Neural cell (in vitro differentiated cells): ENCODE data around the gene MORC3. TPM values are rescaled to one million over a fixed set of nuclear protein-coding genes. Genes with fewer than 3 reads are reported as not detected.
"Not testable (repeated sequence)": the region's sequence is repeated elsewhere in the genome, so short reads cannot be mapped to it uniquely, and the experiment has no call there.

Source experiments
- H2AFZ ChIP-seq: fragments of 200-600, 300-800 bp; sonication (generic), shearing (Covaris generic); 2 replicates; pipeline ENCODE4 v1.6.0; 2014; ENCODE audit warnings: low read depth, mild to moderate bottlenecking, antibody characterized with exemption, low read length, moderate library complexity
- H3F3A ChIP-seq: fragments of 200-600 bp; shearing (Covaris generic); 2 replicates; pipeline ENCODE4 v1.6.1; 2016; ENCODE audit warnings: mild to moderate bottlenecking, moderate library complexity, mixed read lengths, antibody characterized with exemption, low read length; ENCODE audit not compliant: insufficient read depth, poor library complexity, severe bottlenecking
- H3K27ac ChIP-seq: fragments of 200-600, 300-800 bp; sonication (generic), shearing (Covaris generic); 2 replicates; pipeline ENCODE4 v1.5.1; 2014; ENCODE audit warnings: mild to moderate bottlenecking, low read length, moderate library complexity
- H3K27me3 ChIP-seq: fragments of 300-800, 200-600 bp; sonication (generic), shearing (Covaris generic); 2 replicates; pipeline ENCODE4 v1.6.0; 2014; ENCODE audit warnings: mild to moderate bottlenecking, low read depth, low read length, moderate library complexity; ENCODE audit not compliant: insufficient read depth
- H3K36me3 ChIP-seq: fragments of 300-800, 200-600 bp; sonication (generic), shearing (Covaris generic); 2 replicates; pipeline ENCODE4 v1.5.1; 2014; ENCODE audit warnings: mild to moderate bottlenecking, antibody characterized with exemption, low read length, moderate library complexity; ENCODE audit not compliant: insufficient read depth
- H3K4me2 ChIP-seq: fragments of 300-800, 200-600 bp; sonication (generic), shearing (Covaris generic); 2 replicates; pipeline ENCODE4 v1.6.0; 2014; ENCODE audit warnings: mild to moderate bottlenecking, low read length
- H3K4me3 ChIP-seq: fragments of 300-800, 200-600 bp; sonication (generic), shearing (Covaris generic); 2 replicates; pipeline ENCODE4 v1.5.1; 2014; ENCODE audit warnings: mild to moderate bottlenecking, low read length, moderate library complexity
- H3K79me2 ChIP-seq: fragments of 200-600 bp; shearing (Covaris generic); replicated peaks from 2 replicates; pipeline ENCODE4 v1.6.0; 2014; ENCODE audit warnings: mild to moderate bottlenecking, low read length, moderate library complexity; ENCODE audit not compliant: insufficient read depth
- H3K9ac ChIP-seq: fragments of 300-800, 200-600 bp; sonication (generic), shearing (Covaris generic); 2 replicates; pipeline ENCODE4 v1.6.1; 2016; ENCODE audit warnings: mild to moderate bottlenecking, low read length, mixed read lengths
- H3K9me2 ChIP-seq: fragments of 200-600 bp; shearing (Covaris generic); 2 replicates; pipeline ENCODE4 v1.6.1; 2016; ENCODE audit warnings: mild to moderate bottlenecking, low read length, mixed read lengths; ENCODE audit not compliant: insufficient read depth
- H3K9me3 ChIP-seq: fragments of 200-600, 300-800 bp; sonication (generic), shearing (Covaris generic); 2 replicates; pipeline ENCODE4 v1.6.1; 2016; ENCODE audit warnings: mild to moderate bottlenecking, mixed run types, low read length, moderate library complexity, mixed read lengths
- H4K20me1 ChIP-seq: fragments of 200-600 bp; shearing (Covaris generic); 2 replicates; pipeline ENCODE4 v1.6.1; 2016; ENCODE audit warnings: mild to moderate bottlenecking, mixed run types; ENCODE audit not compliant: insufficient read depth
- CTCF ChIP-seq: fragments of 450-650 bp; IDR thresholded peaks from 2 replicates; pipeline ENCODE4 v1.5.1; 2014; ENCODE audit warnings: antibody characterized with exemption, mild to moderate bottlenecking, moderate library complexity; ENCODE audit not compliant: poor library complexity, severe bottlenecking
- EP300 ChIP-seq: fragments of 450-650 bp; conservative IDR thresholded peaks from 2 replicates; pipeline ENCODE4 v1.6.1; 2014; ENCODE audit warnings: antibody characterized with exemption, mild to moderate bottlenecking, moderate library complexity; ENCODE audit not compliant: poor library complexity, severe bottlenecking
- EZH2 ChIP-seq: fragments of 200-600, 300-800 bp; shearing (Covaris generic), sonication (generic); IDR thresholded peaks from 2 replicates; pipeline ENCODE4 v1.6.1; 2014; ENCODE audit warnings: antibody characterized with exemption, low read length, borderline replicate concordance, mild to moderate bottlenecking; ENCODE audit not compliant: insufficient read depth, poor library complexity, severe bottlenecking
- MXI1 ChIP-seq: fragments of 450-650 bp; conservative IDR thresholded peaks from 2 replicates; pipeline ENCODE4 v1.6.1; 2014; ENCODE audit warnings: antibody characterized with exemption, mild to moderate bottlenecking; ENCODE audit not compliant: poor library complexity, severe bottlenecking
- POLR2AphosphoS5 ChIP-seq: IDR thresholded peaks from 2 replicates; pipeline ENCODE4 v1.6.1; 2012
- RAD21 ChIP-seq: fragments of 450-650 bp; conservative IDR thresholded peaks from 2 replicates; pipeline ENCODE4 v1.6.1; 2014; ENCODE audit warnings: antibody characterized with exemption, mild to moderate bottlenecking, moderate library complexity
- REST ChIP-seq: IDR thresholded peaks from 2 replicates; pipeline ENCODE4 v1.6.1; 2012; ENCODE audit warnings: borderline replicate concordance
- SMC3 ChIP-seq: fragments of 450-650 bp; conservative IDR thresholded peaks from 2 replicates; pipeline ENCODE4 v1.6.1; 2014; ENCODE audit warnings: antibody characterized with exemption, mild to moderate bottlenecking, moderate library complexity; ENCODE audit not compliant: poor library complexity
- TAF1 ChIP-seq: IDR thresholded peaks from 2 replicates; pipeline ENCODE4 v1.6.1; 2012; ENCODE audit warnings: low read depth
- polyA plus RNA-seq: library from polyadenylated mRNA; depleted of rRNA; stranded (reverse); fragments of >200 nt; gene quantifications from 2 replicates; pipeline ENCODE4 v1.2.3, GENCODE V29; 2014

The MORC3 gene
- polyA plus RNA-seq, 1 donor from 2014 or later, result 65.4 TPM

- TF ChIP-seq POLR2AphosphoS5, result no peak
- TF ChIP-seq MXI1, result no peak
- Histone ChIP-seq H3K9ac (no peak overlapping the region), H4K20me1 (no peaks in the 10 kb centered on the region), H3K9me2 (no peaks in the 10 kb centered on the region), H3K4me3 (no peak overlapping the region), H3F3A (no peaks in the 10 kb centered on the region), H3K27ac (no peak overlapping the region), H2AFZ (no peak overlapping the region), H3K9me3 (no peaks in the 10 kb centered on the region), H3K27me3 (no peaks in the 10 kb centered on the region), H3K4me2 (no peak overlapping the region), H3K36me3 (no peaks in the 10 kb centered on the region), H3K79me2 (no peaks in the 10 kb centered on the region)
Measured at GRCh38 chr21:36396971-36397370, 77.0 kb downstream of the MORC3 start.

GRCh38 chr21:36397606-36398005, 77.6 kb downstream of the MORC3 start:
- H4K20me1 ChIP-seq, result no peaks in the 10 kb centered on the region
- H3K9ac ChIP-seq, result no peak overlapping the region
- TF ChIP-seq MXI1, result no peak
- TF ChIP-seq EZH2, result no peak
- TF ChIP-seq REST, result no peak
- TF ChIP-seq POLR2AphosphoS5, result no peak
- TF ChIP-seq TAF1, result no peak
- no peak for TF ChIP-seq RAD21
- no peak for TF ChIP-seq CTCF
- TF ChIP-seq EP300, result no peak
- no peak for TF ChIP-seq SMC3
- no peak overlapping the region for H3K27ac ChIP-seq
- H3K79me2 ChIP-seq, result no peaks in the 10 kb centered on the region
- no peak overlapping the region for H2AFZ ChIP-seq
- no peaks in the 10 kb centered on the region for H3K36me3 ChIP-seq
- no peak overlapping the region for H3K4me3 ChIP-seq
- no peaks in the 10 kb centered on the region for H3K9me2 ChIP-seq
- no peaks in the 10 kb centered on the region for H3K27me3 ChIP-seq
- no peak overlapping the region for H3K4me2 ChIP-seq
- no peaks in the 10 kb centered on the region for H3K9me3 ChIP-seq
- H3F3A ChIP-seq, result no peaks in the 10 kb centered on the region

GRCh38 chr21:36399736-36400135, 79.7 kb downstream of the MORC3 start:
- not testable (repeated sequence) for H3K4me2 ChIP-seq, H3F3A ChIP-seq, H4K20me1 ChIP-seq, H3K27me3 ChIP-seq, H3K9me3 ChIP-seq, H2AFZ ChIP-seq, H3K79me2 ChIP-seq, H3K9ac ChIP-seq, H3K27ac ChIP-seq, H3K36me3 ChIP-seq, H3K9me2 ChIP-seq, H3K4me3 ChIP-seq
